Muscle of leg (tissue), 11 donors: ENCODE measurements around the gene LY6G6D. TPM values are rescaled to one million over a fixed set of nuclear protein-coding genes. Genes with fewer than 3 reads are reported as not detected.

Experiments
- DNase-seq: peaks from one replicate; pipeline ENCODE4 v3.0.0; 2013
- H3K27ac ChIP-seq: one replicate; pipeline ENCODE4 v1.5.1; 2013; ENCODE audit warnings: mild to moderate bottlenecking, low read length, control low read depth
- H3K27me3 ChIP-seq: one replicate; pipeline ENCODE4 v1.6.1; 2013; ENCODE audit warnings: low read length; ENCODE audit not compliant: control insufficient read depth, insufficient read depth
- H3K36me3 ChIP-seq: one replicate; pipeline ENCODE4 v1.6.1; 2013; ENCODE audit warnings: low read length; ENCODE audit not compliant: control insufficient read depth, insufficient read depth
- H3K4me1 ChIP-seq: one replicate; pipeline ENCODE4 v1.6.1; 2013; ENCODE audit warnings: low read length; ENCODE audit not compliant: control insufficient read depth, insufficient read depth
- H3K4me3 ChIP-seq: one replicate; pipeline ENCODE4 v1.5.1; 2013; ENCODE audit warnings: low read length, control low read depth
- H3K9me3 ChIP-seq: replicated peaks from 2 replicates; pipeline ENCODE4 v1.6.1; 2013; ENCODE audit warnings: low read depth, low read length; ENCODE audit not compliant: control insufficient read depth
- WGBS: methylation state at CpG from one replicate; pipeline ENCODE4 v1.1.5; 2013; ENCODE audit warnings: missing lambda C conversion rate; ENCODE audit not compliant: insufficient coverage; 5-methylcytosine and 5-hydroxymethylcytosine counted together
- polyA plus RNA-seq, 8 donors: library from polyadenylated mRNA; unstranded; fragments of 120-200 nt; gene quantifications; one replicate each; pipeline versions ENCODE4 v1.2.1 to v1.2.3, GENCODE V29; 2013; ENCODE audit warnings: inconsistent platforms in 1 of 8, low replicate concordance in 1 of 8; ENCODE audit not compliant: insufficient read length in 8 of 8, insufficient read depth in 1 of 8
- total RNA-seq: library from RNA; stranded (reverse); fragments of 120-200 nt; gene quantifications from one replicate; pipeline ENCODE4 v1.2.4, GENCODE V29; 2013

Gene LY6G6D
- total and polyA plus RNA-seq, 9 donors: 0.31 to 1.7 (median 0.70) TPM; not detected in 3

DNA sequence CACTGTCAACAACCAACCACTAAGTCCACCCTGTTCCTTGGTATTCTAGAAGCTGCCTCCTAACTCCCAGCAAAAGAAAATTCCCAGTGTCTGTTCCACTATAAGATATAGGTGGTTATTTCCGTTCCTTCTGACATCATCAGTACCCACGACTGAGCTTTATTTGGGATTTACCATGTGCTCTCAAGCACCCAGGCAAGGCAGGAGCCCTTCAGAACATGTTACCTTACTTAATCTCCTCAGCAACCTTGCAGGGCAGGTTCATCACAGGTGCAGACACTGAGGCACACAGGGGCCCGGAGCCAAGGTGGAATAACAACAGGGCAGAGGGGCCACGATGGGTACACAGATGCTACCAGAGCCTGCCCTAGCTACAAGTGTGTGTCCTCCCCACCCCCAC is 22.8 kb upstream of the LY6G6D start:
- H3K36me3 ChIP-seq: peaks cover 82% of the 10 kb centered on the region
- 81% methylated on average over 2 of the region's 4 CpGs for WGBS
- no peaks in the 10 kb centered on the region for H3K27me3 ChIP-seq
- no peak overlapping the region for H3K4me3 ChIP-seq
- DNase-seq: no peak
- no peak overlapping the region for H3K27ac ChIP-seq
- no peaks in the 10 kb centered on the region for H3K9me3 ChIP-seq
- no peaks in the 10 kb centered on the region for H3K4me1 ChIP-seq

- 97% methylated on average over 8 of the region's 9 CpGs for WGBS
- Histone ChIP-seq H3K36me3 (peaks cover 81% of the 10 kb centered on the region), H3K27ac (no peak overlapping the region), H3K4me1 (no peaks in the 10 kb centered on the region), H3K4me3 (no peak overlapping the region), H3K9me3 (no peaks in the 10 kb centered on the region), H3K27me3 (no peaks in the 10 kb centered on the region)
- DNase-seq: no peak
Observed at GRCh38 chr6:31692886-31693285, 22.3 kb upstream of the LY6G6D start.

GRCh38 chr6:31693535-31693934 is 21.6 kb upstream of the LY6G6D start:
- no peak for DNase-seq
- no peak overlapping the region for H3K4me3 ChIP-seq
- H3K36me3 ChIP-seq: peaks cover 75% of the 10 kb centered on the region
- 83% methylated on average over 2 of the region's 6 CpGs for WGBS
- H3K9me3 ChIP-seq: no peaks in the 10 kb centered on the region
- H3K4me1 ChIP-seq: no peaks in the 10 kb centered on the region
- no peaks in the 10 kb centered on the region for H3K27me3 ChIP-seq
- H3K27ac ChIP-seq: no peak overlapping the region

- Histone ChIP-seq H3K27ac (no peak overlapping the region), H3K27me3 (no peaks in the 10 kb centered on the region), H3K4me1 (peaks cover 15% of the 10 kb centered on the region), H3K9me3 (no peaks in the 10 kb centered on the region), H3K36me3 (peaks cover 59% of the 10 kb centered on the region), H3K4me3 (no peak overlapping the region)
- no peak for DNase-seq
- WGBS: no CpG with 5 or more reads among the region's 3 CpGs
Observed at GRCh38 chr6:31697555-31697954, 17.6 kb upstream of the LY6G6D start.

DNA sequence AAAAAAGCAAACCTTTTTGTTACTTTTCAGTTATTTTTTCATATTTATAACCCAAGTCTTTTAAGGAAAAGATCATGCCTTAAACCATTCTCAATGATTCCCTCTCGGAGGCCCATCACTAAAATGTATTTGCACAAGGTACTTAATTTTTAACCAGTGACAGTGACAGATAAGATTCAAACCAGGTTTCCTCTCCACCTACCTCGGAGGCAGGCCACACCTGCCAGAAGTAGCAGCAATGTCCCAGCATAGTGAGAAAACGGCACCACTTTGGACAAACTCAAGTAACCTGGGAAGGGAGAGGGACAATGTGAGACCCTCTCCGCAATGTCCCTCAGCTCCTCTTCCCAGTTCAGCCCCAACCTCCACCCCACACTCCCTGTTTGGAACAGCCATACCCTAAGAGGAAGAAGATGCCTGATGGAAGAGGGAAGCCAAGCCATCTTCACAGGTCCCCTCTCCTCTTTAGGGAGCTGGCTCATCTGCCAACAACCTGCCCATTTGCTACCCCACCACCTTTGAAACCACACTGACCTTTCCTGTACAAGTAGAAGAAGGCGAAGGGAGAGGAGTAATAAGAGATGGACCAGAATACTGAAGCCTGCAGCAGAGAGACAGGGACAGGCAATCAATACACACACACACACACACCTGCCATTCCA is 14.3 kb upstream of the LY6G6D start:
- DNase-seq: no peak
- Histone ChIP-seq H3K4me3 (no peak overlapping the region), H3K27me3 (no peaks in the 10 kb centered on the region), H3K9me3 (no peaks in the 10 kb centered on the region), H3K36me3 (peaks cover 36% of the 10 kb centered on the region), H3K4me1 (peaks cover 20% of the 10 kb centered on the region), H3K27ac (peak overlapping the region; percentile 96)
- 89% methylated on average over 1 of the region's 5 CpGs for WGBS

DNA sequence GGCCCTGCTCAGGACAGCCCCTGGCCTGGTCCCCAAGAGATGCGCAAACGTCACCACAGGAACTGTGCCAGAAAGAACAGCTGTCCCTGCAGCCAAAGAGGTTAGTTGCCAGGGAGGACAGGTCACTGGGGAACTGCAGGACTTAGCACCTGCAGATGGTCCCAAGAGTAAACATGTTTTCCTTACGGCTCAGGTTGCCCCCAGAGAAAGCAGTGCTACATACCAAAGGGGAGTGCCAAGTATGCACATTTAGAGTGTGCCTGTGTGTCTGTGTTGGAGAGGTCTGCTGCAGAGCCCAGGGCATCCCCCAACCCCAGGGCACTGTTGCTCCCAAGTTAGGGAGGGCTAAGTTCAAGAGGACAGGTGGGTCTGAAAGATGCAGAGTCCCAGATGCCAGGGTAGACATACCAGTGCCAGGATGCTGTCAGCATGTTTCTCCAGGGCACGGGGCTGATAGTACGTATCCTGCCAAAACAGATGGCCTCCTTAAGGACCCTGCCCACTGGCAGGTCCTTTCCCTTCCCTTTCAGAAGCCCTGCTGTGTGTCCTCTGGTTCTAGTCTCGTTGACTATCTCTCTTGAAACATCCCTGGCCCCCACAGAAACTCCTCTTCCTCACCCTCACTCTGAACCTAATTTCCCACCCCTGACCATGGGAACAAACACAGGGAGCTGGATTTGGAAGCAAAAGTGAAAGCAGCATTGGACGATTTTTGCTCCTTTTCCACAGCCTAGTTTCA is 13.3 kb upstream of the LY6G6D start:
- H3K9me3 ChIP-seq: no peaks in the 10 kb centered on the region
- H3K27me3 ChIP-seq: no peaks in the 10 kb centered on the region
- DNase-seq: peak; percentile 89
- H3K4me3 ChIP-seq: peak overlapping the region; percentile 59
- peaks cover 20% of the 10 kb centered on the region for H3K4me1 ChIP-seq
- WGBS: 13% methylated on average over 5 of the region's 7 CpGs
- H3K36me3 ChIP-seq: peaks cover 29% of the 10 kb centered on the region
- H3K27ac ChIP-seq: peak overlapping the region; percentile 96

DNA sequence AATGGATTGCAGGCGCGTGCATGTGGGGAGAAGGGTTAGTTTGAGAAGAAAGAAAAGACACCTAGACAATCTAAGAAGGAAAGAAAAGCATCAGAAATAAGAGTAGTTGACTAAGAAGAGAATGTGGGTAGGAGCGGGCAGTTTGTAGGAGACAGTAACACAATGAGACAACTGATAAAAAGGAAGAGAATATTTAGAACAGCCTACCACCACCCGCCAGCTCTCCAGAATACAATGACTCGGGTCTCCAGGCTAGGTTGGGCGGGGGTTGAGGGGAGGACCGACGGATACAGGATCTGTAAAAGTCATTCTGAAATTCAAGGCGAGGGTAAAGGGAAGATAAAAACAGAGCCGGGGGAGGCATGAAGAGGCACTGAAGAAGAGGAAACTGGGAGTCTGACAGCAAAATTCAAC is 12.7 kb upstream of the LY6G6D start:
- H3K9me3 ChIP-seq: no peaks in the 10 kb centered on the region
- H3K27ac ChIP-seq: peak overlapping the region; percentile 96
- peak overlapping the region; percentile 59 for H3K4me3 ChIP-seq
- H3K36me3 ChIP-seq: peaks cover 24% of the 10 kb centered on the region
- DNase-seq: no peak
- WGBS: 0% methylated on average over 6 of the region's 10 CpGs
- H3K4me1 ChIP-seq: peaks cover 20% of the 10 kb centered on the region
- H3K27me3 ChIP-seq: no peaks in the 10 kb centered on the region

- WGBS: 2% methylated on average over 51 of the region's 54 CpGs
- H3K36me3 ChIP-seq: peaks cover 20% of the 10 kb centered on the region
- H3K4me1 ChIP-seq: peaks cover 20% of the 10 kb centered on the region
- H3K27ac ChIP-seq: peak within 1 kb of the TSS; percentile 96
- peak within 1 kb of the TSS; percentile 59 for H3K4me3 ChIP-seq
- no peaks in the 10 kb centered on the region for H3K9me3 ChIP-seq
- no peaks in the 10 kb centered on the region for H3K27me3 ChIP-seq
- peak; percentile 100 for DNase-seq
Observed at GRCh38 chr6:31702819-31703716, 12.1 kb upstream of the LY6G6D start, which contains the start of gene ABHD16A. ABHD16A (minus strand) TSS chr6:31703324; CDS start chr6:31703281, 43 bp downstream.

- whole genome bisulfite sequencing: no CpG with 5 or more reads among the region's 6 CpGs
- Histone ChIP-seq H3K36me3 (peaks cover 3% of the 10 kb centered on the region), H3K27me3 (no peaks in the 10 kb centered on the region), H3K4me1 (peaks cover 17% of the 10 kb centered on the region), H3K27ac (no peak overlapping the region), H3K9me3 (no peaks in the 10 kb centered on the region), H3K4me3 (no peak overlapping the region)
- DNase-seq: no peak
Observed at GRCh38 chr6:31705931-31706330, 9.2 kb upstream of the LY6G6D start.

GRCh38 chr6:31706599-31706998 is 8.5 kb upstream of the LY6G6D start, which contains the start of gene LY6G6F:
LY6G6F (plus strand) TSS chr6:31706866; CDS start chr6:31706907, 41 bp downstream.
- H3K9me3 ChIP-seq: no peaks in the 10 kb centered on the region

More at GRCh38 chr6:31706599-31706998, 8.5 kb upstream of the LY6G6D start, which contains the start of gene LY6G6F:
- WGBS: 50% methylated on average over 2 of the region's 3 CpGs
- Histone ChIP-seq H3K4me1 (peaks cover 11% of the 10 kb centered on the region), H3K27ac (no peak within 1 kb of the TSS), H3K36me3 (no peaks in the 10 kb centered on the region), H3K4me3 (no peak within 1 kb of the TSS), H3K27me3 (no peaks in the 10 kb centered on the region)
- DNase-seq: no peak
